Calu3 (cell line): Measurements from ENCODE around the gene CACNG8. TPM values are rescaled to one million over a fixed set of nuclear protein-coding genes. Genes with fewer than 3 reads are reported as not detected.
A peak's percentile ranks its signal among the peaks of the same experiment; 100 is the strongest.

ENCODE experiments used
- BruUV-seq: library from RNA; stranded (reverse); fragments of 400-500 nt; replicated peaks from 2 replicates; lab custom pipeline; 2021; lab: Mats Ljungman, UMichigan
- CTCF ChIA-PET: fragments of 300-600 bp; sonication (Branson Sonifier 250); formaldehyde crosslinking; loops from one replicate; lab custom pipeline; 2022; ENCODE audit warnings: antibody characterized with exemption; lab: Charles Lee
- DNase-seq: peaks from one replicate; pipeline ENCODE4 v3.0.0; 2022
- H3K27ac Mint-ChIP-seq: one replicate; pipeline ENCODE4 v1.8.0; 2022; ENCODE audit warnings: mixed read lengths; ENCODE audit not compliant: unreplicated experiment
- H3K27me3 Mint-ChIP-seq: one replicate; pipeline ENCODE4 v1.8.0; 2022; ENCODE audit warnings: mixed read lengths; ENCODE audit not compliant: unreplicated experiment
- H3K36me3 Mint-ChIP-seq: one replicate; pipeline ENCODE4 v1.8.0; 2022; ENCODE audit warnings: mild to moderate bottlenecking, moderate library complexity, mixed read lengths; ENCODE audit not compliant: insufficient read depth, unreplicated experiment
- H3K4me1 Mint-ChIP-seq: one replicate; pipeline ENCODE4 v1.8.0; 2022; ENCODE audit warnings: mild to moderate bottlenecking, low read depth, mixed read lengths; ENCODE audit not compliant: unreplicated experiment
- H3K4me3 Mint-ChIP-seq: one replicate; pipeline ENCODE4 v1.8.0; 2022; ENCODE audit warnings: mild to moderate bottlenecking, low read depth, moderate library complexity, mixed read lengths; ENCODE audit not compliant: unreplicated experiment
- H3K9me3 Mint-ChIP-seq: one replicate; pipeline ENCODE4 v1.8.0; 2022; ENCODE audit warnings: low read depth, mixed read lengths; ENCODE audit not compliant: unreplicated experiment
- CTCF ChIP-seq: fragments of 200-600 bp; IDR thresholded peaks from one replicate; pipeline ENCODE4 v1.8.0; 2022; ENCODE audit warnings: antibody characterized with exemption; ENCODE audit not compliant: unreplicated experiment
- intact Hi-C: fragments of 100-400 bp; cut with micrococcal nuclease; formaldehyde crosslinking; loops from one replicate; pipeline ENCODE4 v1.10.0; 2022; ENCODE audit not compliant: unreplicated experiment
- total RNA-seq: library from RNA; stranded (reverse); gene quantifications from 2 replicates; pipeline ENCODE4 v1.2.3, GENCODE V29; 2022

CACNG8 gene
- total RNA-seq, 1 experiment from 2014 or later: 19.0 TPM

DNA sequence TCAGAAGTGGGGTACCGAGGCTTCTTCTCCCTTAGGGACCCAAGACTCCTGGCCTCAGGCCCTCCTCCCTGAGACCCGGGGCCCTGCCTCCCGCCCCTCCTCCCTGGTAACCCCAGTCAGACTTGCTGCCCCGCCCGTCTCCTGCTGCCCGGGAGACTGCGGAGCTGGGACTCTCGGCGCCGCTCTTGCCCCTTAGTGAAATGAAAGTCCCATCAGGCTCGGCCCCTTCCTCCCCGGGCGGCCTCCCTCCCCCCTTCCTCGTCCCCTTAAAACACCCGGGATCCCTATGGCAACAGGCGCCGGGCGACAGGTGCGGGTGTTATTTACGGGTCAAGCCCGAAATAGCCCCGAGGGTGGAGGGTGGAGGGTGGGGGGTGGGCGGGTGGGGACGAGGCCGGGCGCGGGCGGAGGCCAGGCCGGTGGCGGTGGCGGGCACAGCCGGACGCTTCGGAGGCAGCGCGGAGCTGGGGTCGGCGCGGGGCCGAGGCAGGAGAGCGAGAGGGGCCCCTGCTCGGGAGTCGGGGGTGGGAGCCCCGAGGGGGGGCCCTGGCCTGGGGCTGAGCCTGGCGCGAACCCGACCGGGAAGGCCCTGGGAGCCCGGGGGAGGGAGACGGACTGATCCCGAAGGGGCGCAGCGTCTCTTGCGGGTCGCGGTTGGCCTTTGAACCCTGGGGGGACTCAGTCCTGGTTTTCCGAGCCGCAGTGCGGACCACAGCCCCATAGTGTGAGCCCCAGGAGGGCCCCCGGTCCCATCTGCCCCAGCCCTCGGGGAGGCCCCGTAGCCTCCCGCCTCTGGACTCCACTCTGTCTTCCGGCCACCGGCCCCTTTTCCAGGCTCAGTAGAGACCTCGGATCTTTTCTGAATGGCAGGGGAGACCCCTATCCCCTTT, 28.7 kb downstream of the CACNG8 start, which contains the start of gene CACNG6:
Gene CACNG6, plus strand, starts transcription at position 414 of the 890 bp plus-strand sequence. CDS start 1,241 bp downstream, outside the sequence.
- peaks cover 57% of the 10 kb centered on the region for H3K36me3 Mint-ChIP-seq
- peak within 1 kb of the TSS; percentile 76 for H3K4me3 Mint-ChIP-seq
- peak within 1 kb of the TSS; percentile 99 for H3K27ac Mint-ChIP-seq
- peaks cover 2% of the 10 kb centered on the region for H3K9me3 Mint-ChIP-seq
- intact Hi-C loops: loop anchor here (2.0 kb wide), 1 partner anchor 31 kb away; no protein-coding TSS in a partner anchor
- DNase-seq: peak; percentile 94
- CTCF ChIA-PET: interaction anchor here (0.5 to 1.3 kb wide), 8 partner anchors 11 to 76 kb away, joined by 3 to 10 read pairs (median 5); no protein-coding TSS in a partner anchor
- no peak for TF ChIP-seq CTCF
- no peaks in the 10 kb centered on the region for H3K27me3 Mint-ChIP-seq
- H3K4me1 Mint-ChIP-seq: peaks cover 41% of the 10 kb centered on the region
- no TSS peak for BruUV-seq

DNA sequence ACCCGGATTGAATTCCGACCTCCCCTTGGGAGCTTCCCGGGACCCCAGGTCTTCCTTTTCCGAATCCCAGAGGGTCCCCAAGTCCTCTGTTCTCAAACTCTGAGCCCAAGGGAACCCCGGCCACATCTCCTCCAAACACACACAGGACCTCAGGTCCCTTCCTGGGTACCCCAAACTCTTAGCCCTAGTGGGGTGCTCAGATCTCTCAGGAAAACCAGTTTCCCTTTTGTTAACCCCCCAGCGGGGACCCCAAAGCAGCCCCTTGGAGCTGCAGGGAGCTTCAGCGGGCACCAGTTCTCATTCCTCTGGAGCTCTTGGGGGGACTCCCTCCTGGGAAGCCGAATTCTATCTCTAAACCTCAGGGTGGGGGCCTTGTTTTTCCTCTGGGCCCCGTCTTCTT, 29.5 kb downstream of the CACNG8 start:
- CTCF ChIA-PET: interaction anchor here (0.9 kb wide), 1 partner anchor 31 kb away, joined by 3 read pairs; no protein-coding TSS in a partner anchor
- Mint-ChIP-seq H3K27ac (peak overlapping the region; percentile 99), H3K4me1 (peaks cover 44% of the 10 kb centered on the region), H3K9me3 (peaks cover 2% of the 10 kb centered on the region), H3K27me3 (no peaks in the 10 kb centered on the region), H3K4me3 (peak overlapping the region; percentile 76), H3K36me3 (peaks cover 62% of the 10 kb centered on the region)
- TF ChIP-seq CTCF: no peak
- TSS peak; percentile 46 for BruUV-seq
- DNase-seq: no peak
- intact Hi-C loops: no loop called here

DNA sequence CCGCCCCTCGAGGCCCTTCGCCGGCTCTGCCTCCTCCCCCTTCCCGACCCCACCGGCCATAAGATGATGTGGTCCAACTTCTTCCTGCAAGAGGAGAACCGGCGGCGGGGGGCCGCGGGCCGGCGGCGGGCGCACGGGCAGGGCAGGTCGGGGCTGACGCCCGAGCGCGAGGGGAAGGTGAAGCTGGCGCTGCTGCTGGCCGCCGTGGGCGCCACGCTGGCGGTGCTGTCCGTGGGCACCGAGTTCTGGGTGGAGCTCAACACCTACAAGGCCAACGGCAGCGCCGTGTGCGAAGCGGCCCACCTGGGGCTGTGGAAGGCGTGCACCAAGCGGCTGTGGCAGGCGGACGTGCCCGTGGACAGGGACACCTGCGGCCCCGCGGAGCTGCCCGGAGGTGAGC, 30.1 kb downstream of the CACNG8 start:
- Mint-ChIP-seq H3K36me3 (peaks cover 67% of the 10 kb centered on the region), H3K9me3 (peaks cover 2% of the 10 kb centered on the region), H3K4me3 (peak overlapping the region; percentile 76), H3K27ac (peak overlapping the region; percentile 99), H3K4me1 (peaks cover 50% of the 10 kb centered on the region), H3K27me3 (no peaks in the 10 kb centered on the region)
- DNase-seq: no peak
- intact Hi-C loops: no loop called here
- CTCF ChIA-PET: interaction anchor here (0.9 kb wide), 1 partner anchor 30 kb away, joined by 3 read pairs; no protein-coding TSS in a partner anchor
- no TSS peak for BruUV-seq
- TF ChIP-seq CTCF: no peak

GRCh38 chr19:53993448-53993847, 30.7 kb downstream of the CACNG8 start:
- Mint-ChIP-seq H3K4me3 (peak overlapping the region; percentile 62), H3K27ac (peak overlapping the region; percentile 94), H3K4me1 (peaks cover 52% of the 10 kb centered on the region), H3K27me3 (no peaks in the 10 kb centered on the region), H3K9me3 (peaks cover 2% of the 10 kb centered on the region), H3K36me3 (peaks cover 67% of the 10 kb centered on the region)
- BruUV-seq: no TSS peak
- intact Hi-C loops: no loop called here
- TF ChIP-seq CTCF: no peak
- DNase-seq: no peak
- CTCF ChIA-PET: interaction anchor here (0.5 to 0.9 kb wide), 2 partner anchors 30 to 66 kb away, joined by 3 to 5 read pairs; no protein-coding TSS in a partner anchor
